Left lung (tissue), 10 donors: Measurements from ENCODE around the gene OBSL1. TPM values are rescaled to one million over a fixed set of nuclear protein-coding genes. Genes with fewer than 3 reads are reported as not detected.

ENCODE experiments used
- ATAC-seq: fragments of 200-7000 bp; cut with Tn5 transposase; one replicate; pipeline ENCODE4 v1.9.1; 2020; ENCODE audit warnings: moderate library complexity
- DNase-seq, 4 donors: peaks; one replicate each; pipeline ENCODE4 v3.0.0-alpha.2; 2013 to 2020
- H3K27ac ChIP-seq, 2 donors: fragments of 200-600 bp; sonication (generic) in 1 of 2; one replicate each; pipeline versions ENCODE4 v1.5.0 to v1.8.0; 2020 to 2021
- H3K27me3 ChIP-seq, 2 donors: fragments of 200-600 bp; sonication (generic) in 1 of 2; one replicate each; pipeline versions ENCODE4 v1.5.0 to v1.8.0; 2020 to 2021
- H3K36me3 ChIP-seq, 2 donors: fragments of 200-600 bp; sonication (generic) in 1 of 2; one replicate each; pipeline versions ENCODE4 v1.5.0 to v1.8.0; 2020 to 2021
- H3K4me1 ChIP-seq, 2 donors: fragments of 200-600 bp; one replicate each; pipeline ENCODE4 v1.8.0; 2021
- H3K4me3 ChIP-seq, 2 donors: fragments of 200-600 bp; sonication (generic) in 1 of 2; one replicate each; pipeline versions ENCODE4 v1.5.0 to v1.8.0; 2020 to 2021; ENCODE audit warnings: mild to moderate bottlenecking in 1 of 2
- H3K9me3 ChIP-seq, 2 donors: fragments of 200-600 bp; sonication (generic) in 1 of 2; one replicate each; pipeline versions ENCODE4 v1.5.0 to v1.8.0; 2020 to 2021
- intact Hi-C, 2 donors: fragments of 100-400 bp; cut with DNase I; formaldehyde crosslinking; loops; one replicate each; pipeline versions ENCODE4 v1.11.2 to v1.14.2; 2022
- polyA plus RNA-seq, 6 donors: library from polyadenylated mRNA; unstranded; fragments of 120-200 nt; gene quantifications; one replicate each; pipeline ENCODE4 v1.2.1, GENCODE V29; 2013; ENCODE audit not compliant: insufficient read length in 6 of 6
- total RNA-seq, 2 donors: library from RNA; stranded (reverse); fragmentation: NEBNext Ultra II Directional; extraction: Animal tissue kit (Norgen Biotek cat#: 25700); gene quantifications; one replicate each; pipeline ENCODE4 v1.2.1, GENCODE V29; 2021
- TF ChIP-seq, protein P1 (sequence below), 2 donors: fragments of 200-600 bp; sonication (generic) in 1 of 2; IDR thresholded peaks; one replicate each; pipeline versions ENCODE4 v1.5.0 to v1.8.0; 2021; ENCODE audit warnings: antibody characterized with exemption in 2 of 2
- donor health status: DM: no; HTN: yes; CAD: no.
- donor health status: DM: no; HTN: no; CAD: no.

The OBSL1 gene
- total and polyA plus RNA-seq, 8 donors = 43.4 to 143 (median 128) TPM

DNA sequence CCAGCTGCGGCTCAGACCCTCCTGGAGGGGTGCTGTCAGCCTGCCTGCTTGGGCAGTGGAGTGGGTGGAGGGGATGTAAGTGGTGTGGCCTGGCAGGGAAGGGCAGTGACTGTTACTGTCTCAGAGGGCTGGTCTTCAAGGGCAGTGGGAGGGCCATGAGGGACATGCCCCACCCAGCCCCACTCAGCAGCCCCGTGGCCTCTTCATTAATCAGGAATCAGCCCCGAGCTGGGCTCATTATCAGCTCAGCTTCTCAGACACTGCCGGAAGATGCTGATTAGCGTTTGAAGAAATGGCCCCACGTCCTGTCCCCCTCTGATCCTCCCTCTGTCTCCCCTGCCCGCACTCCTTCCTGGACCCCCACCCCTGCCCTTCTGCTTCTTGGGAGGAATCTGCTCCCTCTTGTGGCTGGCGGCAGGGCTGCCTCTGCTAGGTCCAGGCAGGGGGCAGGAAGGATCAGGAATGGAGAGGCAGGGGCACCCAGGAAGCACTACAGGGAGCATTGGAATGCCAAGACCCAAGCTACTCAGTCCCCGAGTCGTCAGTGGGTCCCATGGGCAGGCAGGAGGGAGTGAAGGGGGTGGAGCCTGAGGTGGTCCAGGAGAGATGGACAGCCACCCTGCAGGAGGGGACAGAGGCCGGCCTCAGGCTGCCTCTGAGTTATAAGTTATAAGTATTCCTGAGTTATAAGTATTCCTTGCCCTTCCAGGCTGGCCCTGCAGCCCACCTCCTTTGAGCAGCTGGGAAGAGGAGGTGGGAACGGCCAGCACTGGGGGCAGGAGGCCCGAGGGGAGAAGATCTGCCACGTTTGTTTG, 50.1 kb downstream of the OBSL1 start:
- peak in 2 of 4 donors; percentile 47 for DNase-seq
- ATAC-seq = peak; percentile 57
- H3K36me3 ChIP-seq = no peaks in the 10 kb centered on the region
- intact Hi-C loops = no loop called here
- no peak overlapping the region for H3K27ac ChIP-seq
- H3K27me3 ChIP-seq = peaks cover 37 to 100% of the 10 kb centered on the region in 2 donors
- H3K9me3 ChIP-seq = no peaks in the 10 kb centered on the region
- H3K4me1 ChIP-seq = peaks cover 0 to 9% of the 10 kb centered on the region in 2 donors
- TF ChIP-seq, protein P1, sequence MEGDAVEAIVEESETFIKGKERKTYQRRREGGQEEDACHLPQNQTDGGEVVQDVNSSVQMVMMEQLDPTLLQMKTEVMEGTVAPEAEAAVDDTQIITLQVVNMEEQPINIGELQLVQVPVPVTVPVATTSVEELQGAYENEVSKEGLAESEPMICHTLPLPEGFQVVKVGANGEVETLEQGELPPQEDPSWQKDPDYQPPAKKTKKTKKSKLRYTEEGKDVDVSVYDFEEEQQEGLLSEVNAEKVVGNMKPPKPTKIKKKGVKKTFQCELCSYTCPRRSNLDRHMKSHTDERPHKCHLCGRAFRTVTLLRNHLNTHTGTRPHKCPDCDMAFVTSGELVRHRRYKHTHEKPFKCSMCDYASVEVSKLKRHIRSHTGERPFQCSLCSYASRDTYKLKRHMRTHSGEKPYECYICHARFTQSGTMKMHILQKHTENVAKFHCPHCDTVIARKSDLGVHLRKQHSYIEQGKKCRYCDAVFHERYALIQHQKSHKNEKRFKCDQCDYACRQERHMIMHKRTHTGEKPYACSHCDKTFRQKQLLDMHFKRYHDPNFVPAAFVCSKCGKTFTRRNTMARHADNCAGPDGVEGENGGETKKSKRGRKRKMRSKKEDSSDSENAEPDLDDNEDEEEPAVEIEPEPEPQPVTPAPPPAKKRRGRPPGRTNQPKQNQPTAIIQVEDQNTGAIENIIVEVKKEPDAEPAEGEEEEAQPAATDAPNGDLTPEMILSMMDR (IDR thresholded peaks at IDR 0.05) = peak; percentile 18 to 27
- no peak overlapping the region for H3K4me3 ChIP-seq

DNA sequence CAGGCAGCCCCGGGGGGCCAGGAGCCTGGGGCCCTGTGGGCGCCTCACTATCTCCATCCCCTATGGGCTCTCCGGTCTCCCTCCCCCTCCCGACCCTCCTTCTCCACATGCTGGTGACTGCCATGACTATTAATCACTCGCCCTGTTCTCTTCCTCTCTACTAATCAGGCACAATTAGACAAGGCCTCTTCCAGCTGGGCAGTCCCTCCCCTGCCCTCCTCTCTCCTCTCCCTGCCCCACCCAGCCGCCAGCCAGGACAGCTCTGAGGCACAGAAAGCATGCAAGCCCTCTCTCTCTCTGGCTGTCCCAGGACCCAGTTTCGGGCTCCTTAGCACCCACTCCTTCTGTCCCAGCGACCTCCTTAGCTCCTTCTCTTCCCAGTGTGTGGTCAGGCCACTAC, 51.3 kb downstream of the OBSL1 start:
- H3K4me3 ChIP-seq = no peak overlapping the region
- ATAC-seq (no peak), DNase-seq (peak in 1 of 4 donors; percentile 48)
- H3K27ac ChIP-seq = no peak overlapping the region
- H3K36me3 ChIP-seq = no peaks in the 10 kb centered on the region
- no peaks in the 10 kb centered on the region for H3K9me3 ChIP-seq
- H3K4me1 ChIP-seq = peaks cover 0 to 9% of the 10 kb centered on the region in 2 donors
- intact Hi-C loops = no loop called here
- H3K27me3 ChIP-seq = peaks cover 40 to 100% of the 10 kb centered on the region in 2 donors
- TF ChIP-seq, protein P1 (IDR thresholded peaks at IDR 0.05) = no peak

DNA sequence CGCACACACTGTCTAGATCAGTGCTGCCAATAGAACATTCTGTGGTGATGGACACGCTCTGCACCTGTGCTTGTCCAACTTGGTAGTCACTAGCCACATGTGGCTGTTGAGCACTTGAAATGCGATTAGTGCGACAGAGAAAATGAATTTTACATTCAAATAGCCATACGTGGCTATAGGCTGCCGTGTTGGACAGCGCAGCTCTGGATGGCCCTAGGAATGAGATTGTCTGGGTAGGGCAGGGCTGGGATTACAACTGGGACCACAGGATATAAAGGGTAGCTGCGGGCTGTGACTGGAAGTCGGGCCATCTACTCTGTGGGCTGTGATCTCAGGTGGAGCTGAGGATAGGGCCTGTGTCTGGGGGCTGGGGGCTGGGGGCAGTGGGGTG, 51.8 kb downstream of the OBSL1 start:
- H3K9me3 ChIP-seq = no peaks in the 10 kb centered on the region
- H3K4me3 ChIP-seq = no peak overlapping the region
- no peaks in the 10 kb centered on the region for H3K36me3 ChIP-seq
- peaks cover 0 to 10% of the 10 kb centered on the region in 2 donors for H3K4me1 ChIP-seq
- no peak for DNase-seq
- H3K27ac ChIP-seq = no peak overlapping the region
- ATAC-seq = no peak
- peaks cover 40 to 100% of the 10 kb centered on the region in 2 donors for H3K27me3 ChIP-seq
- intact Hi-C loops = no loop called here
- TF ChIP-seq, protein P1 (IDR thresholded peaks at IDR 0.05) = no peak

DNA sequence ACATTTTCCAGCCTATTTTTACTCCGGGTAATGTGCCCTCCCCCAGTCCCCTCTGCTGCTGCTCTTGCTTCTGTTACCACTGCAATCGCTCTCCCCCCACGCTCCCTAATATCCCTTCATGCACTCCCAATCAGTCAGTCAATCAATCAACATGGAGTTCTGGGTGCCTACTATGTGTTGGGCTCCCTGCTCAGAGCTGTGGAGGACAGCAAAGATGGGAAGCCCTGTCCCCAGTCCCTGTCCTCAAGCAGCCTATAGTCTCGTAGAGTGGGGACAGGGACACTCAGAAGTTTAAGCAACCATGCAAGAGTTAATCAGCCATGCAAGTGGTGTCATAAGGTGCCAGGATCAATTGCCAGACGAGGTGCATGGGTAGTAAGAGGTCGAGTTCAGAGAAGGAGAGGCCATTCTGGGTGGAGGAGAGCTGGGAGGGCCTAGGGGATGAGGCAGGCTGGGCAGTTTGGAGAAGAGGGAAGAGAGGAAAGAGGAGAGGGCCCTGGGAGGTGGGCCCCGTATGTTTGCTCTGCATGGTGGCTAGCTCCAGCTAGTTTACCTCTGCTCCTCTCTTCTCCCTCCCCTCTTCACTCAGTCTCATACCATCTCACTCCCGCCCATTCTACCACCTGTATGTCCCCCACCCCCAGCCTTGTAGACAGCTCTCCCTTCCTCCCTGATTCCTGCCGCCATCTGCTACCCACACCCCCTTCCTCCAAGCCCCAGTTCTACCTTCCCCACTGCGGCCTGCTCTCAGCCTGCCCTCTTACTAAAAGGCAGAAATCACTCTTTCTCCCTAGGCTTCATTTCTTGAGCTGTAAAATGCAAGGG, 53.2 kb downstream of the OBSL1 start:
- no peaks in the 10 kb centered on the region for H3K9me3 ChIP-seq
- no peak for ATAC-seq
- no peak overlapping the region for H3K4me3 ChIP-seq
- H3K4me1 ChIP-seq = peaks cover 0 to 15% of the 10 kb centered on the region in 2 donors
- TF ChIP-seq, protein P1 (IDR thresholded peaks at IDR 0.05) = no peak
- no peak for DNase-seq
- no peaks in the 10 kb centered on the region for H3K36me3 ChIP-seq
- intact Hi-C loops = no loop called here
- H3K27ac ChIP-seq = no peak overlapping the region
- H3K27me3 ChIP-seq = peaks cover 39 to 100% of the 10 kb centered on the region in 2 donors

DNA sequence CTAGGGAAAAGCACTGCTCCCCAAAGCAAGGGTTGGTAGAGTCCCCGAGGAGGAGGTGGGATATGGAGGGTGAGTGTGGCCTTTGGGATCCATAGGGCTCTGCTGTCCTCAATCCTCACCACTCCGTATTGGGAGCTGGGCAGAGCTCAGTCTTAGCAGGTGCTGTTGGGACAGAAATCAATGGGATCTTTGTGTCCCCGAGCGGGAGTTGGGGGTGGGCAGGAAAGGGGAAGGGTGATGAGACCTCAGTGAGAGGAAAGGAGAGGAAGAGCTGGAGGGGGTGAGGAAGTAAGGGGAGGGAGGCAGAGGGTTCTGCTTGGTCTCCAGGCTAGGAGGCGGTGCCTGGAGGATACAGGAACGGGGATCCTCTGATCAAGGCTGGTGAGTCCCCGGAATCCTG, 54.5 kb downstream of the OBSL1 start:
- H3K4me3 ChIP-seq = no peak overlapping the region
- no peak overlapping the region for H3K27ac ChIP-seq
- no peaks in the 10 kb centered on the region for H3K36me3 ChIP-seq
- intact Hi-C loops = no loop called here
- ATAC-seq (no peak), DNase-seq (no peak)
- H3K4me1 ChIP-seq = peaks cover 0 to 6% of the 10 kb centered on the region in 2 donors
- TF ChIP-seq, protein P1 (IDR thresholded peaks at IDR 0.05) = no peak
- H3K27me3 ChIP-seq = peaks cover 42 to 100% of the 10 kb centered on the region in 2 donors
- H3K9me3 ChIP-seq = no peaks in the 10 kb centered on the region
